Endometrium (tissue), 2 donors: ENCODE data around the gene DMRTA2.
"Not testable (repeated sequence)": the region's sequence is repeated elsewhere in the genome, so short reads cannot be mapped to it uniquely, and the experiment has no call there.

Experiments used
- FAIRE-seq: peaks from 2 replicates; lab custom pipeline; 2012; peaks lifted over from hg19 to GRCh38; lab: Jason Lieb, UNC
- donor health status: control.
- donor health status: control.

The DMRTA2 gene

DNA sequence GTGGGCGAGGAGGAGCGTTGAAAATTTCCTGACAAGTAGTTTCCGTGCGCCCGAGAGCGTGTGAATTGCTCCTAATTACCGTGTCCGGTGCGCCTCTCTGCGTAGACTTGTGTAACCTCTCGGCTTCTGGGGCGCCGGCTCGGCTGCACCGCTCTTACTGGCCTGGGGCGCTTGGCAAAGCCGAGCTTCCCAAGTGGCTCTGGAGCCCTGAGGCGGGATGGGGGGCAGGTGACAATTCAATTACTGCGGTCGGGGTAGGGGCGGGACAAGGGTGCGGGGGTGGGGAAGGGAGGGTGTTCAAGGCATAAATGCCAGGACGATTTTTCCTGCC, 392 bp upstream of the DMRTA2 start:
- no peak for FAIRE-seq

DNA sequence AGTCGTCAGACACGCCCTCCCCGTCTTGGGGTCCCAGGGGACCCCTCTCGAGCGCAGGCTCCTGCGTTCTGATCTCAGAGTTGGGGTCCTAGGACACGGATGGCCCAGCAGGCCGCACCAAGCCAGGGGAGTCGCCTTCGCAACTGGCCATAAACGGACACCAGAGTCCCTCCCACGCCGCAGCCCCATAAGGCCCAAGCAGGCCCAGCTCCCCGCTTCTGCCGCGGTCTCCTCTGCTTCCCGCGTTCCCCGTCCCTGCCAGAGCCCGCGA, 633 bp downstream of the DMRTA2 start:
- no peak for FAIRE-seq

DNA sequence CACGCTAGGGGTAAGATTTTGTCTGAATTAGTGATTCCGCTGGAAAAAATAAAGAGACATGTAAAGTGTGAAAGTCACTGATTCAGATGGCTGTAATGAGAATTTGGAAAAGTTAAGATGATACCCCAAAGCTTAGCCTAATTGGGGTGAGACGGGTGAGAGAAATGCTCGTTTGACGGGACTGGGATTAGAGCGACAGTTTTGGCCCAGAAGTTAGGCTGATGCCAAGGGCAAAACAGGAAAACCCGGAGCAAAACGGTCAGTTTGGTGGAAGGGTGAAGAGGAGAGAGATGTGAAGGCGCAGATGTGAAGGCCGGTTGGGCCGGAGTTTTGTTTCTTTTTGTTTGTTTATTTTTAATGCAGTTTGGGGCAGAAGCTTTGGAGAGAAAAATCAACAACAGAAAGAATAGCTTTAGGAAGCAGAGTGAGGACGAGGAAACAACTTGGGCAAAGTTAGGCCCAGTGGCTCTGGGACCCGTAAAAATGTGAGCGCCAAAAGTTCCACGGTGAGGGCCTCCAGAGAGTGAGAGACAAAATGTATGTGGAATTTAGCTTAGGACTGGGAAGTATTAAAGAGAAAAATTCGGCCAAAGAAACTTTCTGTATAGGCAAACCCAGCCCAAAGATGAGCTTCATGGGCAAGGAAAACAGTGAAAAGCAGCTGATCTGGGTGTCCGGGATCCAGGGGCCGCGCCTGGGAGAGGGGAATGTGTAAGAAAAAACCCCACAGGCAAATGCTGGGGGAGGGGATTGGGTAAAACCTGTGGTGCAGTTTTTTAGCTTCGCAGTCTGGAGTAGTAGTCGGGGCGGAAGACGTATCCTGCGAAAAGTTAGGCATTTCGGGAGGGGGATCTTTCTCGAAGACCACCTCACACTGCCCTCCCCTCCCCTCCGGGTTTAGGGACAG, 1.2 kb downstream of the DMRTA2 start:
- FAIRE-seq, result no peak

DNA sequence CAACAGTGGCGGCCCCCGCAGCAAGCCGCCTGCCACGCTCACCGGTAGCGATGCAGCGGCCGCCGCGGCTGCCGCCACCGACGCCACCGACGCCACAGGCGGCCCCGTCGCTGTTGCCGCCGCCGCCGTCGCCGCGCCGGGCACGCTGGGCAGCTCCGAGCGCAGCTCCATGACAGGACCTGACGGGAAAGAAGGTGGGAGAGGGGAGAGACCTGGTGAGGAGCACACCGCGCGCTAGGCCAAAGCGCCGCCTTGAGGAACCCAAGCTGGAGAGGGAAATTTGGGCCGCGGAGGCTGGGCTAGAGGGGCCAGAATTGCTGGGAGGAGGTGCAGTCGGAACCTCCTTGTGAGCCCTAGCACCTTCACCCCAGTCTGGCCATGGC, 1.9 kb downstream of the DMRTA2 start:
- FAIRE-seq, result no peak

DNA sequence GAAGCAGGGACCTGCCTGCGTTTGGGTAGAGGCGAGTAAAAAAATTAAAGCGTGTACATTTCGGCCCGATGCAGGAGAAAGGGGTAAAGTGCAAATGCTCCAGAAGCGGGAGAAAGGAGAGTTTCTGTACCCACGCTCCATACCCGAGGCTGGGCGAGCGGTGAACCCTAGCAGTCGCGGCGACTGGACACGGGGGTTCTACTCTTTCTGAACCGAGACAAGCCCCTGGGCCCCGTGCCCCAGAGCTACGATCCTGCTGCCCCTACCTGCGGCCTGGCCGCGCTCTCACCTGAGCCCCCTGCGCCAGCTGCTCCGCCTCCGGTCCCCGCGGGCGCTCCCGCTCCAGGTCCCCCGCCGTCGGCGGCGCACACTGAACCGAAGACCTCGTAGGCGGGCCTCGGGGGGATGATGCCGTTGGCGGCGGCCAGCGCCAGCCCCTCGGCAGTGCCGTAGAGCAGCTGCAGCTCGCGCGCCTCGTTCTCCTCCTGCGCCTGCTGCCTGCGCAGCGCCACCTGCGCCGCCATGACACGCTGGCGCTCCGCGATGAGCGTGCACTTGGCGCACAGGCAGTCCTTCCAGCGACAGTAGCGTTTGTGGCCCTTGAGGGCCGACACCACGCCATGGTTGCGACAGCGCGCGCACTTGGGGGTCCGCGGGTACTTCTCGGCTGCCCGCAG, 2.4 kb downstream of the DMRTA2 start:
- FAIRE-seq, result no peak

DNA sequence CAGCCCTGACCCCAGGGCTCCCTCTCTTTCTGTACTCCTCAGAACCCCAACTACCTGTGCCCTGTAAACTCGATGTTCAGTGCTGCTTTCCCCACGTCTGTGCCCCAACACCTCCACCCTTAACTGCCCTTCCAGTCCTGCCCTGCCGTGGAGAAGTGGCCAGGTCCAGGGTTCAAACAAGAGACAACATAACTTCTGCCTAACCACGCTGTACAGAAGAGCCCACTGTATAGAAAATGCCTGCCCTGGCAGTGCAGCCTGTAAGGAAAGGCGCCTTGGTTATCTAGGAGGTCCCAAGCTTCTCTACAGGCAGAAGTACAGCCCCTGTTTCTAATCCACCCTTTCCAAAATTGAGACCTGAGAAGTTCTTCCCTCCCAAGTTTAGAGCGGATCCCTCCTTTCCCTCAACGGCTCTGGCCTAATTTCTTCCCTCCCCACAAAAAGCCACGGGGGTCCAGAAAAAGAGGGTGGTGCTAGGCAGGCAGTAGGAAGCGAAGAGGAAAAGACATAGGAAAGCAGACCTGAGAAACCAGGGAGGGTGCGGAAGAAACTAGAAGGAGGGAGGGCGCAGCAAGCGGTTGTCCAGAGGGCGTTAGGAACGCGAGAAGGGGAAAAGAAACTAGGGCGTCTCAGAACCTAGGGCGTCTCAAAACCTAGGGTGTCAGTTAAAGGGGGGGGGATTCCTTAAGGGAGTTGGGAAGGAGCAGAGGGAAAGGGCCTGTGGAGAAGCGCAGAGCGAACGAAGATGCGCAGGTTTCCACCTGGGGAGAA, 3.2 kb downstream of the DMRTA2 start:
- no peak for FAIRE-seq

DNA sequence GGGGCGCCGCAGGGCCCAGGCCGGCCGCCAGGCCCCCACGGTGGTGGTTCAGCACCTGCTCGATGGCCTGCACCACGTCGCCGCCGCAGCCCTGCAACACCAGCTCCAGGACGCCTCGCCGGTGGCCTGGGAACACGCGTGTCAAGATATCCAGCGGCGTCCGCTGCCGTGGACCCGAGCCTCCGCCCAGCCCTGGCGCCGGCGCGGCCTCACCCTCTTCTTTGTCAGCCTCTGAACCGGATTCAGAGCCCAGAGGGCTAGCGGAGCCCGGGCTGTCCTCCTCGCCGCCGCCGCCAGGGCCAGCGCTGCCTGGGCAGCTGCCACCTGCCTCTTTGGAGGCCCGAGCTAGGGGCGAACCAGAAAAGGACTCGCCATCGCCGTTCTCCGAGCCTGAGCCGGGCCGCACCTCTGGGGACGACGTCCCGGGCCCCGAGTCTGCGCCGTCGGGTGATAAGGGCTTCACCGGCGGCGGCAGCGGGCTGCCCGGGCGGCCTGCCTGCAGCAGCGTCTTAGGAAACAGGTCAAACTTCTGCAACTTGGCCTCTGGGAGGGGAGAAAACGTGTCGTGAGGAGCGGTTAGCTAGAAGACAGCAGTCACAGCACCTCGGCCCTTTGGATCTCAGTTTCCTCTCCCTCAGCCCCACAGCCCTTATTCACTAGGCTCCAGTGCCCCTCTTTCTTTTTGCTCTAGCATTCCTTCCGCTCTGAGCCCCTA, 3.9 kb downstream of the DMRTA2 start:
- FAIRE-seq, result no peak

DNA sequence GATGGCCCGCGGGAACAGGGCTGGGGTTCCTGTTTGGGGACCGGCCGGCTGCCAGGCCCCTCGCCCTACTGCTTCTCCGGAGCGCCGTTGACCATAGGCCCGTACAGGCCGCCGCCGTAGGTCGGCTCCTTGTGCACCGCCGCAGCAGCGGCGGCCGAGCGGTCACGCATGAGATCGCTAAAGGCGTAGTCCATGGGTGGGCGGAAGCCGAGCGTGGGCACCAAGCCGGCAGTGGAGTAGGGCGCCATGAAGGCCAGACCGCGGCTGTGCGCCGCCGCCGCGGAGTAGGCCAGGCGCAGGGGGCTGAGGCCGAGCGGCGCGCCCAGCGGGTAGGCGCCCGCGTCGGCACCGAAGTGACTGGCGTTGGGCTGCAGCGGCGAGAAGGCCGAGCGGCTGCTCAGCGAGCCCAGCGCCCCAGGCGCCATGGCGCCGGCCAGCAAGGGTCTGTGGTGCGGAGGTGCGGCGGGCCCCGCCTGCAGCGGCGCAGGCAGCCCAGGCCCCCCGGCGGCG, 4.6 kb downstream of the DMRTA2 start:
- no peak for FAIRE-seq

DNA sequence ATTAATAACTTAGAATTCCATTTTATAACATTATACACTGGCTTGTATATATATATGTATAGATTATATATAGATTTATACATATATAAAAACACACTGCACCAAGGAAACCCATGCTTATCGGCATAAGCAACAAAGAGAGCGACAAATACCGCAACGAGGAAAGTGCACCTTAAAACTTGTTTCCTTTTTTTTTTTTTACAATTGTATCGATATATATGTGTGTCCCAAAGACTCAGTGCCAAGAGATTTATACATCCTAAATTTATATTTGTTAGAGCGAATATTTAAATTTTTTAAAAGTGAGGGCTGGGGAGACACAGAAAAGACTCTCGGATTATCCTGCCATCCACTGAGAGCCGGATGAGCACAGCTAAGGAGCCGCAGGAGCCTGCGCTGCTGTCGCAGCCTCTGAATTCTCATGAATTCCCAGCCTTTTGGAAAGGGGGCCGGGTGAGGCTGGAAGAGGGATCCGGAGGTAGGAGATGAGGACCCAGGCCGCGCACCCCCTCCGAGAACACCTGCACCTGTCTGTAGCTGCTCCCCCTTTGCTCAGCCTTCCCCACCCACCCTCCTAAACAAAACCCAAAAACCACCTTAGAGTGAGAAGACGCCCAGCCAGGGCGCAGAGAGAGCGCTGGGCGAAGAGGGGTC, 5.2 kb downstream of the DMRTA2 start:
- no peak for FAIRE-seq

DNA sequence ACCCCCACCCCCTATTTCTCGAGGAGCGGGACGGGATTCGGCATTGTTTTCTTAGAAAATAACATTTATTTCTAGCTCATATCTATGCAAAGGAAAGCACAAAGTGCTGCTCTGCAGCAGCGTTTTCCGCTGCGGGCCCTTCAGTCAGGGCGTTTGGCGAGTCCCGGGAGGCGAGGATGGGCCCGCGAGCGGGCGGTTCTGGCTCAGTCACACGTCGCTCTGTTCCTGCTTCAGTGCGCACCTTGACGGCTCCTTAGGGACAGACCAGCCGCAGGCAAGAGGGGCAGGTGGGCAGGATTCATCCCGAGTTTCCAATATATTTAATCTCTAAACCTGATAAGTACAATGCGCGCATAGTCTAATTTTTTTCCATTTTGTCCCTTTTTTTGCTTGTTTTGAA, 5.7 kb downstream of the DMRTA2 start:
- FAIRE-seq, result no peak

DNA sequence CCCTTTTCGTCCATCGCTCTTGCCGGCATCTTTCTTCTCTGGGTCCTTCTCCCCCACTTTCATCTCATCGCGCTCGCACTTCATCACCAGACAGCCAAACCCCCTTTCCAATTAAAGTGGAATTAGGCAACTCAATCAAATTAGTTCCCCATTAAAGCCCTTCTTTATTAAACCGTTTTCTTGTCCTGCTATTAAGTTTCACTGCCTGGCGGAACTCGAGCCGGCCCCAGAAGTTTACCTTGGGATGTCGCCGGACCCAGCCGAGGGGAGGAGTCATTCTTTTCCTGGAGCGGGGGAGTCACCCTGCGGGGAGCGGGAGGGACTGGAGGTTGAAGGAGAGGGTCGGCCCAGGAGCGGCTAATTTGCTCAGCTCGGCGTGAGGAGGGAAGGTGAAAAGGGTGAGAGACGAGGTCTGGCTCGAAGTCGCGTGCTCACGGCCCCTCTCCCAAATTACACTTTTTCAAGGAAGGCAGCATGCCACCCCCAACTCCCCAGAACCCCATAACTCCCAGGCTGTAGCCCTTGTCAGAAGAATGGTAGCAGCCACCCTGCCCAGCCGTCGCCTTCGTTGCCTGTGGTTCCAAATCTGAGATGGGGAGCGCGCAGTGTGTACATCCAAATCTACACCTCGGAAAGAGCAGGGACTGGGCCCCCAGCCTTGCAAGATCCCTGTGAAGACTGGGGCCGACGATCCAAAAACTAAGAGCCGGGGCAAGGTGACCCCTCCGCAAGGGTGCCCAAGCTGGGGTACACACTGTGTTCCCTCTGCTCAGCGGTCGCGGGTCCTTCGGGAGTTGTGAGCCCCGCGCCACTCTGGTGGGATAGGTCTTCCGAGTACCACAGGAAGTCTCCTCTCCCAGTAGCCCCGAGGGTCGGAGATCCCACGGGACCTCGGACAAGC, 6.4 kb downstream of the DMRTA2 start:
- no peak for FAIRE-seq

DNA sequence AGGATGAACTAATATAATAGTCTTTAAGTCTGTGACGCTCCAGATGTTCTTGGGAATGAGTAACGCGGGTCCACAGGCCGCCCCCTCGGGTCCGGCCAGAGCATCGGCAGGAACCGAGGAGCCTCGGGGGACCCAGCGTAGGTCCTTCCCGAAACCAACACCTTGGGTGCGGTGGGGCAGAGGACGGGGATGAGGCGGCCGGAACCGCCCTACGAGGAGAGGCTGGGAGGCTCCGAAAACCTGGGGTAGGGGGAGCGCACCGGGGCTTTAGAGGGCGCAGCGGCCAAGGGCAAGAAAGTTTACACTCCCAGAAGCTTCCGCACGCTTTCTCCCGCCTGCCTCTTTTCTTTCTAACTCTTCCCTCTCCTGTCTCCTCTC, 7.1 kb downstream of the DMRTA2 start:
- no peak for FAIRE-seq

DNA sequence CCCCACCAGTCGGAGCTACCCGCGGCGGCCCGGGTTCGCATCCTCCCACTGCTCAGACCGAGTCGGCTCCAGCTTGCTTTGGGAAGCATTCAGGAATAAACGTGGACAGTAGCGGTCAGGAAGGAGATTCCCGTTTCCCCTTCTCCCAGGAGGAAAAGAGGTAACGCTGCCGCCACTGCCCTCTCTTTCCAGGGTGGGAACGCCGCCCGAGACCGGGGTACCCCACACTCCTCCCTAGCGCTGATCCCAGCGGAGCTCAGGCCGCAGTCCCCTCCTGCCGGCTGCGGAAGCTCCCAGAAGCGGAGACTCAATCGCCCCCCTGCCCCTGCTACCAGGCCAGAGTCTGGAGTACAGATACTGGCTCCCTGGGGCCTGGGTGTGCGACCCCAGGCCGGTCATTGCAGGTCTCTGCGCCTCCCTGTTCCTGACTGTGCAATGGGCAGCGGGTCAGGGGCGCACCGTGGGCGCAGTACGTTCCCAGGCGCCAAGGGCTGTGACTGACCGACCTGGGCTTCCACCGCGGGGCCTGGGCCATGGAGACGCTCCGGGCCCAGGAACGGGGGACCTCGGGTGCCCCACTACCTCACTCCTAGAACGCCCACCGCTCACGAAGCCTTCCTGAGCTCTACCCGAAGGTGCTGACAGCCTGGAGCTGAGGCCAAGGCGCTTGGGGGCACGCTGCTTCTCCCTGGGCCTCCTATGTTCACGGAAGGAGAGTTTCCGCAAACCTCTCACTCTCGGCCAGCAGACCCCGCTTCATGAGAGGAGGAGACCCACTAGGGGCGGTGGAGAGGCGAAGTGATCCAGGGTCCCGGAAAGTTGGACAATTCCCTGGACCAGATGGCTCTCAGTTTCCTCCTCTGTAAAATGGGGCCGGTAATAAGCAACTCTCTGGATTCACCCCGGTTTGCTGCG, 7.8 kb downstream of the DMRTA2 start:
- FAIRE-seq, result no peak

DNA sequence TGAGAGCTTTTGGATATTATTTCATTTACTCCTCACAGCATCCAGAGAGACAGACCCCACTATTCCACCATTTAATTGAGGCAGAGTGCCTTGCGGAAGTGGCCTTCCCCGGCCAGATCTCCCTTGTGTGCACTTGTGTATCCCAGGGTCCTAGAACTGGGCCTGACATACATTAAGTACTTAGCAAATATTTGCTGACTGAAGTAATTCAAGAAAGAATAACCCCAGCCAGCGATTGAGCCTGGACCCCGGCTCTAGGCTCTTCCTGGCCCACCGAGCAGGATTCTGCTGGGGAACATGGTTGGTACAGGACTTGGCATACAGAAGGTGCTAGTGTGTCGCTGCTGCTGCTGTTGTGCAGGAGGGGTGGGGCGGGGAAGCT, 8.4 kb downstream of the DMRTA2 start:
- no peak for FAIRE-seq

DNA sequence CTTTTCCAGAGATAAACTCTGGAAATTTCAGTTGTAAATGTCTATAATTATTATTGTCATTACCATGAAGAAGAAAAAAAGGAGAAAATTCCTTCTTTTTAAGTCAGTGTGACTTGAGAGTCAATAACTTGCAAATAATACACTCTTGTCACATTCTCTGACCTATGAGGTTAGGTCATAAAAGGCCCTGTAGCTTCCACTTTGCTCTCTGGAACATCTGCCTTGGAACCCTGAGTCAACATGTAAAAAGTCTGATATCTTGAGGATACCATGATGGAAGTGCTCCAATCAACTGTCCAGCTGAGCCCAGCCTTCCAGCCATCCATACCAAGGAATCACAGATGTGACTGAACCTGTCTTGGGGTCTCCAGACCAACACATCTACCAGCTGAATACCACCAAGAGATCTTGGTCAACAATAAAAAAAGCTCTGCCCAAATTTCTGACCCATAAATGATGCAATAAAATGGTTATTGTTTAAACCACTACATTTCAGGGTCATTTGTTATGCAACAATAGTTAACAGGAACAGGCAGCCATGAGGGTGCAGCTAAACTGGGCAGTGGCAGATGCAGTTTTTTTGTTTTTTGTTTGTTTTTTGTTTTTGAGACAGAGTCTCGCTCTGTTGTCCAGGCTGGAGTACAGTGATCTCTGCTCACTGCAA, 10.3 kb downstream of the DMRTA2 start:
- no peak for FAIRE-seq

DNA sequence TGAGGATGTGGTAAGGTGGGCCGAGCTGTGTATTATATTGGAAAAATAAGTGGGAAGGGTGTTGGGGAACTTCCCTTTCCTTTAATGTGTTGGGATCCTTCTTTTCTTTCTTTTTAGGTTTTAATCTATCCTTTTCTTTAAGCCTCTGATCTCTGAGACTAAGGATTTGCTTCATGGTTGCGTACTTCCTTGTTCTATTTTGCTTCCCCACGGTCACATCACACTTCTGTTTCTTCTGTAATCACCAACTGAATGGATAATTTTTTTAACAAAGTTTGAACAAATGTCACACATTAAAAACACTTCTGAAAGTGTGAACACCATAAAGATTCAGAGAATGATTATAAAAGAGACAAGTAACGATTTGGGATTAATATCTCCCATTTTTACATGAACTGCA, 17.4 kb downstream of the DMRTA2 start:
- FAIRE-seq, result no peak

DNA sequence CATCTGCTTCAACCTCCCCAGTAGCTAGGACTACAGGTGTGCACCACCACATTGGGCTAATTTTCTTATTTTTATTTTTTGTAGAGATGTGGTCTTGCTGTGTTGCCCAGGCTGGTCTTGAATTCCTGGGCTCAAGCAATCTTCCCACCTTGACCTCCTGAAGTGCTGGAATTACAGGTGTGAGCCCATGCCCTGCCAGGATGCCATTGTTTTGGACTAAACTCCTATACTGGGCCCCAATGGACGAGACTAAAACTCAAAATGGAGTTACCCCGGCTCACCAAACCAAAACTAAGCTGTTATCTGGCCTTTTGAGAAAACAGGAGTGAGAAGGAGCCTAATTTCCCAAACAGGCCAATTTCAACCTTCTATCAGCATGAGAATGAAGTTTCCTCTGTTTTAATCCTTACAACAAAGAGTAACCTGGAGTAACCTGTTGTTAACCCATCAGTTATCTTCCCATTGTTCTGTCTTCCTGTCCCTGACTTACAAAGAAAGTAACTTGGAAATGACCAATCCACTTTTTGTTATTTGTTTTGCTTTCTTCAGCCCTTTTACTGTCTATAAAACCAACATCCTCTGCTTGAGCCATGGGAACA, 29.6 kb downstream of the DMRTA2 start:
- FAIRE-seq, result no peak

DNA sequence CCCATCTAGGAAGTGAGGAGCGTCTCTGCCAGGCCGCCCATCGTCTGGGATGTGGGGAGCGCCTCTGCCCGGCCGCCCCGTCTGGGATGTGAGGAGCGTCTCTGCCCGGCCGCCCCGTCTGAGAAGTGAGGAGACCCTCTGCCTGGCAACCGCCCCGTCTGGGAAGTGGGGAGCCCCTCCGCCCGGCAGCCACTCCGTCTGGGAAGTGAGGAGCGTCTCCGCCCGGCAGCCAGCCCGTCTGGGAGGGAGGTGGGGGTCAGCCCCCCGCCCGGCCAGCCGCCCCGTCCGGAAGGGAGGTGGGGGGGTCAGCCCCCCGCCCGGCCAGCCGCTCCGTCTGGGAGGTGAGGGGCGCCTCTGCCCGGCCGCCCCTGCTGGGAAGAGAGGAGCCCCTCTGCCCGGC, 41.7 kb downstream of the DMRTA2 start:
- not testable (repeated sequence) for FAIRE-seq

DNA sequence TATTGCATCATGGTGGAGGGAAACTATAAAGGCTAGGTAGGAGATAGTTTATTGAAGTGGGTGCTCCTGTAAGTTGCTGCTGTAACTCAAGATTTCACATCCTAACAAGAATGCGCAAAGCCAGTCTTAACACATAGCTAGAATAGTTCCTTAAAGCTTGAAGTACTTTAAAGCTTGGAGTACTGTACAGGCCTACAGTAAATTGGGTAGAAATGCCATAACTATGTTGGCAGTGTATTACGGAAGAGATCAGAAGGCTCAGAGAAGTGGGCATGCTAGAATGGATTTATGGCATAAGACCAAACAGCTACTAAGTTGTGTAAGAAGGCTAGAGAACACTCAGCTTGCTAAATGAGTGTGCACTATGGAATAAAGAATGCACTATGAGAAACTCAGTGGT, 44.5 kb downstream of the DMRTA2 start:
- FAIRE-seq, result no peak
